ENCODE data around the gene FAM81A. TPM values are rescaled to one million over a fixed set of nuclear protein-coding genes. Genes with fewer than 3 reads are reported as not detected.
A peak's percentile ranks its signal among the peaks of the same experiment; 100 is the strongest.
"Not testable (repeated sequence)": the region's sequence is repeated elsewhere in the genome, so short reads cannot be mapped to it uniquely, and the experiment has no call there.

Gene FAM81A
- total RNA-seq, 1 donor from 2014 or later = 0.49 TPM

DNA sequence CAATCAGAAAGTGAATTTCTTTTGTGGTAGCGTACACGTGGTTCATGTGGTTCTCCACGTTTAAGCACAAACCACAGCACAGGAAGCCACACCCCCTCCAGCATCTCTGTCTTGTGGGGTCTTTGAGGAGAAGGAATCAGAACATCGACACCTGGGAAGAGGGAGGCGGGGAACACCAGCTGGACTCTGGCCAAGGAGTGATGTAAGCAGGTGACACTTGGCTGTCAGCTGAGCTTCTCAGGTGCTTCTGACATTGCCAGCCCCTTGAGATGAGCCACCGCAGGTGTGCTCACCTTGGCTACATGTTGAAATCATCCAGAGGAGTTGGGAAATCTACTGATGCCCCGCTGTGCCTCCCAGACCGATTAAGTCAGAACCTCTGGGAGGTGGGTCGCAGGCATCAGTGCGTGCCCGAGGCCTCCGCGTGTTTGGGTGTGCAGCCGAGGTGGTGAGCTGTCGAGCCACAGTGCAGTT lies 85.0 kb downstream of the FAM81A start:
- Histone ChIP-seq H3K27ac (no peak overlapping the region), H3K4me1 (no peaks in the 10 kb centered on the region), H3K4me3 (no peak overlapping the region), H3K36me3 (no peaks in the 10 kb centered on the region), H3K9me3 (no peaks in the 10 kb centered on the region), H3K27me3 (no peaks in the 10 kb centered on the region)
- intact Hi-C loops (cut with DNase I) = no loop called here
- no peak for TF ChIP-seq POLR2AphosphoS5 (IDR thresholded peaks at IDR 0.05; ENCODE audit: insufficient read depth in 1 of 2, low read depth in 1 of 2)
- TF ChIP-seq, protein P1, sequence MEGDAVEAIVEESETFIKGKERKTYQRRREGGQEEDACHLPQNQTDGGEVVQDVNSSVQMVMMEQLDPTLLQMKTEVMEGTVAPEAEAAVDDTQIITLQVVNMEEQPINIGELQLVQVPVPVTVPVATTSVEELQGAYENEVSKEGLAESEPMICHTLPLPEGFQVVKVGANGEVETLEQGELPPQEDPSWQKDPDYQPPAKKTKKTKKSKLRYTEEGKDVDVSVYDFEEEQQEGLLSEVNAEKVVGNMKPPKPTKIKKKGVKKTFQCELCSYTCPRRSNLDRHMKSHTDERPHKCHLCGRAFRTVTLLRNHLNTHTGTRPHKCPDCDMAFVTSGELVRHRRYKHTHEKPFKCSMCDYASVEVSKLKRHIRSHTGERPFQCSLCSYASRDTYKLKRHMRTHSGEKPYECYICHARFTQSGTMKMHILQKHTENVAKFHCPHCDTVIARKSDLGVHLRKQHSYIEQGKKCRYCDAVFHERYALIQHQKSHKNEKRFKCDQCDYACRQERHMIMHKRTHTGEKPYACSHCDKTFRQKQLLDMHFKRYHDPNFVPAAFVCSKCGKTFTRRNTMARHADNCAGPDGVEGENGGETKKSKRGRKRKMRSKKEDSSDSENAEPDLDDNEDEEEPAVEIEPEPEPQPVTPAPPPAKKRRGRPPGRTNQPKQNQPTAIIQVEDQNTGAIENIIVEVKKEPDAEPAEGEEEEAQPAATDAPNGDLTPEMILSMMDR (IDR thresholded peaks at IDR 0.05) = no peak
- DNase-seq (ENCODE audit: extremely low spot score in 2 of 2) = peak in 1 of 2 donors; percentile 40

GRCh38 chr15:59523702-59524101 lies 85.7 kb downstream of the FAM81A start:
- H3K27me3 ChIP-seq = no peaks in the 10 kb centered on the region
- intact Hi-C loops (cut with DNase I) = no loop called here
- no peaks in the 10 kb centered on the region for H3K4me1 ChIP-seq
- no peak overlapping the region for H3K4me3 ChIP-seq
- TF ChIP-seq POLR2A (IDR thresholded peaks at IDR 0.05) (no peak), POLR2AphosphoS5 (IDR thresholded peaks at IDR 0.05; ENCODE audit: insufficient read depth in 1 of 2, low read depth in 1 of 2) (no peak)
- TF ChIP-seq, protein P1 (IDR thresholded peaks at IDR 0.05) = no peak
- H3K36me3 ChIP-seq = no peaks in the 10 kb centered on the region
- DNase-seq (ENCODE audit: extremely low spot score in 2 of 2) = peak in 1 of 2 donors; percentile 34
- no peak overlapping the region for H3K27ac ChIP-seq
- H3K9me3 ChIP-seq = no peaks in the 10 kb centered on the region

- H3K27ac ChIP-seq = no peak overlapping the region
- TF ChIP-seq, protein P1 (IDR thresholded peaks at IDR 0.05) = no peak
- TF ChIP-seq POLR2AphosphoS5 (IDR thresholded peaks at IDR 0.05; ENCODE audit: insufficient read depth in 1 of 2, low read depth in 1 of 2) = no peak
- TF ChIP-seq POLR2A (IDR thresholded peaks at IDR 0.05) = no peak
- H3K27me3 ChIP-seq = no peaks in the 10 kb centered on the region
- H3K4me3 ChIP-seq = no peak overlapping the region
- H3K4me1 ChIP-seq = no peaks in the 10 kb centered on the region
- H3K36me3 ChIP-seq = no peaks in the 10 kb centered on the region
- no peaks in the 10 kb centered on the region for H3K9me3 ChIP-seq
- DNase-seq (ENCODE audit: extremely low spot score in 2 of 2) = peak in 1 of 2 donors; percentile 70
- intact Hi-C loops (cut with DNase I) = no loop called here
Measured at GRCh38 chr15:59524331-59524731, 86.3 kb downstream of the FAM81A start.

DNA sequence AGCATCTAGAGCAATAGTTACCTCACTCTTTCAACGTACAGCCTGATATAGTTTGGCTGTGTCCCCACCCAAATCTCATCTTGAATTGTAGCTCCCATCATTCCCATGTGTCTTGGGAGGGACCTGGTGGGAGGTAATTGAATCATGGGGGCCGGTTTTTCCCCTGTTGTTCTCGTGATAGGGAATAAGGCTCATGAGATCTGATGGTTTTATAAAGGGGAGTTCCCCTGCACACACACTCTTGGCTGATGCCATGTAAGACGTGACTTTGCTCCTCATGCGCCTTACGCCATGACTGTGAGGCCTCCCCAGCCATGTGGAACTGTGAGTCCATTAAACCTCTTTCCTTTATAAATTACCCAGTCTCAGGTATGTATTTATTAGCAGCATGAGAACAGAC lies 88.5 kb downstream of the FAM81A start:
- H3K27ac ChIP-seq; H3K27me3 ChIP-seq; H3K36me3 ChIP-seq; H3K4me3 ChIP-seq; H3K9me3 ChIP-seq; intact Hi-C loops (cut with DNase I); H3K4me1 ChIP-seq: not testable (repeated sequence)
- peak in 1 of 2 donors; percentile 71 for DNase-seq (ENCODE audit: extremely low spot score in 2 of 2)

GRCh38 chr15:59528429-59528828 lies 90.4 kb downstream of the FAM81A start:
- TF ChIP-seq, protein P1 (IDR thresholded peaks at IDR 0.05) = no peak
- no peak for TF ChIP-seq POLR2AphosphoS5 (IDR thresholded peaks at IDR 0.05; ENCODE audit: insufficient read depth in 1 of 2, low read depth in 1 of 2)
- Histone ChIP-seq H3K9me3 (no peaks in the 10 kb centered on the region), H3K4me3 (no peak overlapping the region), H3K4me1 (no peaks in the 10 kb centered on the region), H3K27ac (no peak overlapping the region), H3K36me3 (no peaks in the 10 kb centered on the region), H3K27me3 (no peaks in the 10 kb centered on the region)
- intact Hi-C loops (cut with DNase I) = no loop called here
- no peak for DNase-seq (ENCODE audit: extremely low spot score in 2 of 2)
